WTC11 (cell line): ENCODE measurements around the gene GUCY2C. TPM values are rescaled to one million over a fixed set of nuclear protein-coding genes. Genes with fewer than 3 reads are reported as not detected.

ENCODE experiments used
- ATAC-seq: fragments of 200-7000 bp; cut with Tn5 transposase; 2 replicates; pipeline ENCODE4 v1.10.0; 2021; ENCODE audit warnings: mild to moderate bottlenecking, moderate library complexity
- CTCF ChIA-PET: fragments of 300-600 bp; sonication (Branson Sonifier 250); formaldehyde crosslinking; loops from one replicate; lab custom pipeline; 2021; ENCODE audit warnings: antibody characterized with exemption; lab: Charles Lee
- POLR2A ChIA-PET: fragments of 350-600 bp; sonication (Branson Sonifier 250); formaldehyde crosslinking; loops from one replicate; lab custom pipeline; 2021; ENCODE audit warnings: antibody characterized with exemption; lab: Charles Lee
- DNase-seq: peaks from one replicate; pipeline ENCODE4 v3.0.0; 2021; ENCODE audit warnings: low spot score
- H3K27ac Mint-ChIP-seq: 2 replicates; pipeline ENCODE4 v1.8.0; 2021; ENCODE audit warnings: mixed read lengths
- H3K27me3 Mint-ChIP-seq: 2 replicates; pipeline ENCODE4 v1.8.0; 2021; ENCODE audit warnings: low read depth, mild to moderate bottlenecking, moderate library complexity, mixed read lengths
- H3K36me3 Mint-ChIP-seq: 2 replicates; pipeline ENCODE4 v1.8.0; 2021; ENCODE audit warnings: mixed read lengths
- H3K4me1 Mint-ChIP-seq: 2 replicates; pipeline ENCODE4 v1.8.0; 2022; ENCODE audit warnings: mixed read lengths
- H3K4me3 Mint-ChIP-seq: 2 replicates; pipeline ENCODE4 v1.8.0; 2021; ENCODE audit warnings: mild to moderate bottlenecking, moderate library complexity, mixed read lengths
- H3K9me3 Mint-ChIP-seq: 2 replicates; pipeline ENCODE4 v1.8.0; 2021; ENCODE audit warnings: mixed read lengths
- ATF2 ChIP-seq: sonication (generic); formaldehyde crosslinking; IDR thresholded peaks from 2 replicates; pipeline ENCODE4 v1.8.1; 2022; ENCODE audit warnings: low read depth, missing genetic modification reagents, borderline replicate concordance
- CBFB ChIP-seq: sonication (generic); formaldehyde crosslinking; IDR thresholded peaks from 2 replicates; pipeline ENCODE4 v1.8.1; 2022; ENCODE audit warnings: mild to moderate bottlenecking, low read depth, missing genetic modification reagents
- ESRRA ChIP-seq: sonication (generic); formaldehyde crosslinking; IDR thresholded peaks from 2 replicates; pipeline ENCODE4 v1.8.1; 2022; ENCODE audit warnings: mild to moderate bottlenecking, missing genetic modification reagents, borderline replicate concordance
- ETV6 ChIP-seq: sonication (generic); formaldehyde crosslinking; IDR thresholded peaks from 2 replicates; pipeline ENCODE4 v1.8.1; 2022; ENCODE audit warnings: mild to moderate bottlenecking, missing genetic modification reagents
- HMGA2 ChIP-seq: fragments of 250-450 bp; sonication (Bioruptor Pico); IDR thresholded peaks from 2 replicates; pipeline ENCODE4 v1.4.0; 2021; ENCODE audit warnings: mild to moderate bottlenecking, moderate library complexity
- IRF2 ChIP-seq: sonication (generic); formaldehyde crosslinking; IDR thresholded peaks from 2 replicates; pipeline ENCODE4 v1.8.0; 2022; ENCODE audit warnings: low read depth, missing genetic modification reagents, borderline replicate concordance
- JUN ChIP-seq: sonication (generic); formaldehyde crosslinking; IDR thresholded peaks from 2 replicates; pipeline ENCODE4 v1.8.0; 2023; ENCODE audit warnings: mild to moderate bottlenecking, missing genetic modification reagents
- MXD4 ChIP-seq: fragments of 250-450 bp; sonication (Bioruptor Pico); IDR thresholded peaks from 2 replicates; pipeline ENCODE4 v1.8.0; 2021; ENCODE audit warnings: mild to moderate bottlenecking, moderate library complexity, borderline replicate concordance
- NR1H2 ChIP-seq: sonication (generic); formaldehyde crosslinking; IDR thresholded peaks from 2 replicates; pipeline ENCODE4 v1.9.0; 2021; ENCODE audit warnings: mild to moderate bottlenecking, moderate library complexity, missing genetic modification reagents
- NR3C1 ChIP-seq: sonication (generic); formaldehyde crosslinking; conservative IDR thresholded peaks from 2 replicates; pipeline ENCODE4 v1.8.1; 2023; ENCODE audit warnings: low read depth, mild to moderate bottlenecking, missing genetic modification reagents
- RORB ChIP-seq: fragments of 250-450 bp; sonication (Bioruptor Pico); IDR thresholded peaks from 2 replicates; pipeline ENCODE4 v1.9.0; 2021; ENCODE audit warnings: mild to moderate bottlenecking
- SOX15 ChIP-seq: fragments of 250-450 bp; sonication (Bioruptor Pico); IDR thresholded peaks from 2 replicates; pipeline ENCODE4 v1.9.0; 2021; ENCODE audit warnings: mild to moderate bottlenecking
- ZMAT4 ChIP-seq: fragments of 250-450 bp; sonication (Bioruptor Pico); IDR thresholded peaks from 2 replicates; pipeline ENCODE4 v1.9.0; 2021; ENCODE audit warnings: mild to moderate bottlenecking
- ZNF121 ChIP-seq: sonication (generic); formaldehyde crosslinking; IDR thresholded peaks from 2 replicates; pipeline ENCODE4 v1.8.0; 2023; ENCODE audit warnings: missing genetic modification reagents
- ZNF263 ChIP-seq: sonication (generic); formaldehyde crosslinking; IDR thresholded peaks from 2 replicates; pipeline ENCODE4 v1.8.1; 2022; ENCODE audit warnings: low read depth, mild to moderate bottlenecking, moderate library complexity, missing genetic modification reagents
- ZNF317 ChIP-seq: sonication (generic); formaldehyde crosslinking; IDR thresholded peaks from 2 replicates; pipeline ENCODE4 v1.8.1; 2023; ENCODE audit warnings: low read depth, mild to moderate bottlenecking, moderate library complexity, missing genetic modification reagents, borderline replicate concordance
- ZNF425 ChIP-seq: fragments of 250-450 bp; sonication (Bioruptor Pico); conservative IDR thresholded peaks from 2 replicates; pipeline ENCODE4 v1.9.0; 2021; ENCODE audit warnings: mild to moderate bottlenecking
- ZNF671 ChIP-seq: fragments of 250-450 bp; sonication (Bioruptor Pico); IDR thresholded peaks from 2 replicates; pipeline ENCODE4 v1.8.0; 2021; ENCODE audit warnings: mild to moderate bottlenecking
- total RNA-seq: library from RNA; stranded (reverse); gene quantifications from 3 replicates; pipeline ENCODE4 v1.2.3, GENCODE V29; 2021
- TF ChIP-seq, protein P1 (sequence below): sonication (generic); formaldehyde crosslinking; IDR thresholded peaks from 2 replicates; pipeline ENCODE4 v1.8.1; 2022; ENCODE audit warnings: low read depth, mild to moderate bottlenecking, moderate library complexity, missing genetic modification reagents, borderline replicate concordance
- TF ChIP-seq, protein P2 (sequence below): sonication (generic); formaldehyde crosslinking; IDR thresholded peaks from 2 replicates; pipeline ENCODE4 v1.8.1; 2023; ENCODE audit warnings: mild to moderate bottlenecking, missing genetic modification reagents
- TF ChIP-seq, protein P3 (sequence below): fragments of 250-450 bp; sonication (Bioruptor Pico); IDR thresholded peaks from 2 replicates; pipeline ENCODE4 v2.1.2; 2022; ENCODE audit warnings: mild to moderate bottlenecking, moderate library complexity

GUCY2C gene
- total RNA-seq, 1 experiment from 2014 or later, result 3.9 TPM

DNA sequence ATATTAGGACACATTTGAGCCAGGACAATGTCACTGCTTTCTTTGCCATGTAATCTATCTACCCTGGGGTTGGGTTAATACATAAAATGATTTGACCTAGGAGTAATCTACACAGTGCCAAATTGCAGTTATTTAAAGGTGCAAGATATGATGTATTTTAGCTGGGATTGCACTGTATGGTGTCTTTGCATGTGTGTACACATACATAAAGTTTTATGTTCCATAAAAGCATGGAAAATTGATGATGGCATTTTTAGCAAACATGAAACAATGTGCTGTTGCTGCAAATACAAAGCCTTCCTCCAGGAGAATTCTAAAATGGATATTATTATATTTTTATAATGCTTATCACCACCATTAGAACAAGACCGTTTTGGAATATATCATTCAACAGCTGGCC, 104.7 kb downstream of the GUCY2C start:
- Mint-ChIP-seq H3K36me3 (no peaks in the 10 kb centered on the region), H3K27ac (no peak overlapping the region), H3K4me1 (no peaks in the 10 kb centered on the region; the same call in 1 of the 2 replicates), H3K9me3 (peaks cover 6% of the 10 kb centered on the region), H3K27me3 (no peaks in the 10 kb centered on the region; the same call in 1 of the 2 replicates), H3K4me3 (no peak overlapping the region)
- ChIA-PET CTCF (no interaction called here), POLR2A (no interaction called here)
- DNase-seq, result no peak
- no peak for ATAC-seq
- TF ChIP-seq MXD4 (CRISPR knock-in tag), result no peak
- TF ChIP-seq, protein P1, sequence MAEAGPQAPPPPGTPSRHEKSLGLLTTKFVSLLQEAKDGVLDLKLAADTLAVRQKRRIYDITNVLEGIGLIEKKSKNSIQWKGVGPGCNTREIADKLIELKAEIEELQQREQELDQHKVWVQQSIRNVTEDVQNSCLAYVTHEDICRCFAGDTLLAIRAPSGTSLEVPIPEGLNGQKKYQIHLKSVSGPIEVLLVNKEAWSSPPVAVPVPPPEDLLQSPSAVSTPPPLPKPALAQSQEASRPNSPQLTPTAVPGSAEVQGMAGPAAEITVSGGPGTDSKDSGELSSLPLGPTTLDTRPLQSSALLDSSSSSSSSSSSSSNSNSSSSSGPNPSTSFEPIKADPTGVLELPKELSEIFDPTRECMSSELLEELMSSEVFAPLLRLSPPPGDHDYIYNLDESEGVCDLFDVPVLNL (CRISPR knock-in tag), result no peak
- TF ChIP-seq ZNF671 (CRISPR knock-in tag), result no peak
- TF ChIP-seq JUN, result no peak
- no peak for TF ChIP-seq NR1H2 (CRISPR knock-in tag)
- no peak for TF ChIP-seq ZNF425
- no peak for TF ChIP-seq ZNF263 (CRISPR knock-in tag)
- no peak for TF ChIP-seq HMGA2 (CRISPR knock-in tag)
- TF ChIP-seq ZNF121, result no peak
- TF ChIP-seq, protein P2, sequence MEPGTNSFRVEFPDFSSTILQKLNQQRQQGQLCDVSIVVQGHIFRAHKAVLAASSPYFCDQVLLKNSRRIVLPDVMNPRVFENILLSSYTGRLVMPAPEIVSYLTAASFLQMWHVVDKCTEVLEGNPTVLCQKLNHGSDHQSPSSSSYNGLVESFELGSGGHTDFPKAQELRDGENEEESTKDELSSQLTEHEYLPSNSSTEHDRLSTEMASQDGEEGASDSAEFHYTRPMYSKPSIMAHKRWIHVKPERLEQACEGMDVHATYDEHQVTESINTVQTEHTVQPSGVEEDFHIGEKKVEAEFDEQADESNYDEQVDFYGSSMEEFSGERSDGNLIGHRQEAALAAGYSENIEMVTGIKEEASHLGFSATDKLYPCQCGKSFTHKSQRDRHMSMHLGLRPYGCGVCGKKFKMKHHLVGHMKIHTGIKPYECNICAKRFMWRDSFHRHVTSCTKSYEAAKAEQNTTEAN (CRISPR knock-in tag), result no peak
- no peak for TF ChIP-seq RORB (CRISPR knock-in tag)
- no peak for TF ChIP-seq ZMAT4 (CRISPR knock-in tag)
- no peak for TF ChIP-seq CBFB (CRISPR knock-in tag)
- no peak for TF ChIP-seq ATF2

DNA sequence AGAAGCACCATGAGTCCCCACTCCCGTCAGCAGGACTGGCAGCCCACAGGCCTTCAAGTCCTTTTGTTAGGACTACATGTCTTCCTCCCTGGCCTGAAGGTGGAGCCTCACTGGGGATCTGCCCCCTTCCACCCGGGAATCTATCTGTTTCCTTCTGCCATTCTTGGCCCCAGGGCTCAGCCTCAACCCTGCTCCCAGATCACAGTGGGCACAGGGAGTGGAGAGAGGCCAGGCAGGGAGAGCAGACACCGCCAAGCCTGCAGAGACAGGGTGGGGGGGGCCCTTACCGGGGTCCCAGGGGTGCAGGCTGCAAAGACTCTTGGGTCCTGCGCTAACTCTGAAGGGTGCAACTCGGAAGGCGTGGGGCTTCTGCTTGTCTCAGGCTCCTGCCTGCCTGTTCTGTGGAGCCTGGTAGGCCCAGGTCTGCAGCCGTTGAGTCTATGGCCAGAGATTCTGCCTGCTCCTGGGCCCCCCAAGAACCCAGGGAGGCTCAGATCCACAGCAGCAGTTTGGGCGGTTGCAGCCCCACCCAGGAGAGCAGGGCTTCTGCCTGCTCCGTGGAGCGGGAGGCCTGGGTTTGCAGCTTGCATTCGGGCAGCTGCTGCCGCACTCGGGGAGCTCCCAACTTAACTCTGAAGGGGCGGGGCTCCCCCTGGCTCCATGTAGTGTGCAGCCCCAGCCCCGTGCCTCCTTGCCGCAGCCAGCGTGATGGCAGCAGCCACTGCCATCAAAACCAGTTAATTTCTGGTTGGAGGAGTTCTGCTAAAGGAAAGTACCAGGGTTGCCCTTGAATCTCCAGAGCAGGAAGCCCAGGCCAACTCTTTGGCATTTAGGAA, 107.0 kb downstream of the GUCY2C start:
- peak; percentile 38 for DNase-seq
- ATAC-seq, result peak; percentile 94
- H3K36me3 Mint-ChIP-seq, result no peaks in the 10 kb centered on the region
- 0 out of 2 replicates have a peak, but pooled peaks cover 3% of the 10 kb centered on the region for H3K9me3 Mint-ChIP-seq
- H3K4me1 Mint-ChIP-seq, result no peaks in the 10 kb centered on the region; the same call in 1 of the 2 replicates
- POLR2A ChIA-PET, result no interaction called here
- no peak overlapping the region for H3K27ac Mint-ChIP-seq
- no peaks in the 10 kb centered on the region; the same call in 1 of the 2 replicates for H3K27me3 Mint-ChIP-seq
- TF ChIP-seq NR3C1 (CRISPR knock-in tag) (no peak), ATF2 (no peak), IRF2 (CRISPR knock-in tag) (no peak), JUN (no peak), ETV6 (CRISPR knock-in tag) (no peak), SOX15 (no peak), ZNF317 (CRISPR knock-in tag) (no peak), ESRRA (CRISPR knock-in tag) (no peak)
- TF ChIP-seq, protein P3, sequence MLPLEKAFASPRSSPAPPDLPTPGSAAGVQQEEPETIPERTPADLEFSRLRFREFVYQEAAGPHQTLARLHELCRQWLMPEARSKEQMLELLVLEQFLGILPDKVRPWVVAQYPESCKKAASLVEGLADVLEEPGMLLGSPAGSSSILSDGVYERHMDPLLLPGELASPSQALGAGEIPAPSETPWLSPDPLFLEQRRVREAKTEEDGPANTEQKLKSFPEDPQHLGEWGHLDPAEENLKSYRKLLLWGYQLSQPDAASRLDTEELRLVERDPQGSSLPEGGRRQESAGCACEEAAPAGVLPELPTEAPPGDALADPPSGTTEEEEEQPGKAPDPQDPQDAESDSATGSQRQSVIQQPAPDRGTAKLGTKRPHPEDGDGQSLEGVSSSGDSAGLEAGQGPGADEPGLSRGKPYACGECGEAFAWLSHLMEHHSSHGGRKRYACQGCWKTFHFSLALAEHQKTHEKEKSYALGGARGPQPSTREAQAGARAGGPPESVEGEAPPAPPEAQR (CRISPR knock-in tag), result no peak
- CTCF ChIA-PET, result interaction anchor here (0.6 to 1.0 kb wide), 3 partner anchors 11 to 336 kb away, joined by 3 to 6 read pairs (median 4); no protein-coding TSS in a partner anchor
- no peak overlapping the region for H3K4me3 Mint-ChIP-seq
